Measurements from ENCODE around the gene NRG3.

DNA sequence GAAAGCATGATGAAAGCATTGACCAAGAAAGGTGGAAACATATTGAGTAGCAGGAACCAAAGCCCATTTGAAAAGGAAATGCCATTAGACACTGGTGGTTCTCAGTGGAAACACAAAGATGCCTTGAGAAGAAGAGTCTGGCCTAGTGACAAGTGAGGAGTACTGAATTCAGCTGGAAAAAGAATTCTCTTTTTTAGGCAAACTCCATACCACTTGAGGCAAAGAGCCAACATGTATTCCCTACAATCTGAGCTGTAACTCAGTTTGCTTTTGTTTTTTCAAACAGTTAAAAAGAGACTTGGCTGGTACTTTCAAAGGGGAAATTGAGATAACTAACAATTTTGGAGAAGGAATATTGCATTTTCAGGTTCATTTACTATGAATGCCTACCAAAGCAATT, 624.0 kb downstream of the NRG3 start:
- TF ChIP-seq CREB1 (IDR thresholded peaks at IDR 0.05): no peak
- TF ChIP-seq JUND (IDR thresholded peaks at IDR 0.05; ENCODE audit: low read length): no peak
- TF ChIP-seq, protein P1, sequence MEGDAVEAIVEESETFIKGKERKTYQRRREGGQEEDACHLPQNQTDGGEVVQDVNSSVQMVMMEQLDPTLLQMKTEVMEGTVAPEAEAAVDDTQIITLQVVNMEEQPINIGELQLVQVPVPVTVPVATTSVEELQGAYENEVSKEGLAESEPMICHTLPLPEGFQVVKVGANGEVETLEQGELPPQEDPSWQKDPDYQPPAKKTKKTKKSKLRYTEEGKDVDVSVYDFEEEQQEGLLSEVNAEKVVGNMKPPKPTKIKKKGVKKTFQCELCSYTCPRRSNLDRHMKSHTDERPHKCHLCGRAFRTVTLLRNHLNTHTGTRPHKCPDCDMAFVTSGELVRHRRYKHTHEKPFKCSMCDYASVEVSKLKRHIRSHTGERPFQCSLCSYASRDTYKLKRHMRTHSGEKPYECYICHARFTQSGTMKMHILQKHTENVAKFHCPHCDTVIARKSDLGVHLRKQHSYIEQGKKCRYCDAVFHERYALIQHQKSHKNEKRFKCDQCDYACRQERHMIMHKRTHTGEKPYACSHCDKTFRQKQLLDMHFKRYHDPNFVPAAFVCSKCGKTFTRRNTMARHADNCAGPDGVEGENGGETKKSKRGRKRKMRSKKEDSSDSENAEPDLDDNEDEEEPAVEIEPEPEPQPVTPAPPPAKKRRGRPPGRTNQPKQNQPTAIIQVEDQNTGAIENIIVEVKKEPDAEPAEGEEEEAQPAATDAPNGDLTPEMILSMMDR (IDR thresholded peaks at IDR 0.05; ENCODE audit: control extremely low read depth in 1 of 3, insufficient read depth in 1 of 3, low read depth in 1 of 3, low read length in 3 of 3): no peak
